GM23248 (cell line): ENCODE data around the gene SF3B4. TPM values are rescaled to one million over a fixed set of nuclear protein-coding genes. Genes with fewer than 3 reads are reported as not detected.

Source experiments
- DNase-seq: peaks from one replicate; pipeline ENCODE4 v3.0.0-alpha.2; 2015
- H2AFZ ChIP-seq: fragments of 200-600 bp; sonication (generic); 2 replicates; pipeline ENCODE4 v1.6.1; 2016; ENCODE audit warnings: antibody characterized with exemption
- H3F3A ChIP-seq: fragments of 200-600 bp; sonication (generic); 2 replicates; pipeline ENCODE4 v1.6.1; 2016; ENCODE audit warnings: mild to moderate bottlenecking, antibody characterized with exemption, mixed run types; ENCODE audit not compliant: insufficient read depth
- H3K27ac ChIP-seq: fragments of 200-600 bp; sonication (generic); 2 replicates; pipeline ENCODE4 v1.5.1; 2016; ENCODE audit warnings: mild to moderate bottlenecking
- H3K27me3 ChIP-seq: fragments of 200-600 bp; sonication (generic); replicated peaks from 2 replicates; pipeline ENCODE4 v1.6.1; 2016; ENCODE audit warnings: mild to moderate bottlenecking; ENCODE audit not compliant: insufficient read depth
- H3K36me3 ChIP-seq: fragments of 200-600 bp; sonication (generic); 2 replicates; pipeline ENCODE4 v1.6.1; 2016; ENCODE audit warnings: low read depth, mild to moderate bottlenecking
- H3K4me1 ChIP-seq: fragments of 200-600 bp; sonication (generic); 2 replicates; pipeline ENCODE4 v1.6.1; 2016; ENCODE audit warnings: mild to moderate bottlenecking; ENCODE audit not compliant: insufficient read depth
- H3K4me2 ChIP-seq: fragments of 200-600 bp; sonication (generic); one replicate; pipeline ENCODE4 v1.6.1; 2016; ENCODE audit warnings: mild to moderate bottlenecking; ENCODE audit not compliant: unreplicated experiment
- H3K4me3 ChIP-seq: fragments of 200-600 bp; sonication (generic); 2 replicates; pipeline ENCODE4 v1.5.1; 2016; ENCODE audit warnings: mild to moderate bottlenecking
- H3K79me2 ChIP-seq: fragments of 200-600 bp; sonication (generic); 2 replicates; pipeline ENCODE4 v1.6.1; 2016; ENCODE audit warnings: mild to moderate bottlenecking; ENCODE audit not compliant: insufficient read depth
- H3K9ac ChIP-seq: fragments of 200-600 bp; sonication (generic); 2 replicates; pipeline ENCODE4 v1.6.1; 2016; ENCODE audit warnings: mild to moderate bottlenecking
- H3K9me2 ChIP-seq: fragments of 200-600 bp; sonication (generic); 2 replicates; pipeline ENCODE4 v1.6.1; 2016; ENCODE audit warnings: mixed run types, mild to moderate bottlenecking, moderate library complexity; ENCODE audit not compliant: insufficient read depth
- H3K9me3 ChIP-seq: fragments of 200-600 bp; sonication (generic); one replicate; pipeline ENCODE4 v1.6.1; 2017; ENCODE audit warnings: low read depth
- H4K20me1 ChIP-seq: fragments of 200-600 bp; sonication (generic); 2 replicates; pipeline ENCODE4 v1.6.0; 2016; ENCODE audit not compliant: insufficient read depth
- EZH2 ChIP-seq: fragments of 200-600 bp; sonication (generic); IDR thresholded peaks from 2 replicates; pipeline ENCODE4 v1.6.1; 2018; ENCODE audit warnings: antibody characterized with exemption, mild to moderate bottlenecking; ENCODE audit not compliant: insufficient read depth, poor library complexity, severe bottlenecking
- EZH2phosphoT487 ChIP-seq: fragments of 200-600 bp; sonication (generic); IDR thresholded peaks from 2 replicates; pipeline ENCODE4 v1.6.1; 2018; ENCODE audit warnings: antibody characterized with exemption, moderate library complexity, mild to moderate bottlenecking, low read depth; ENCODE audit not compliant: insufficient read depth
- WGBS, 2 experiments: methylation state at CpG; one replicate each; pipeline ENCODE4 v1.1.6; 2015 to 2017; ENCODE audit warnings: low lambda C conversion rate in 2 of 2, low coverage in 1 of 2; ENCODE audit errors: missing lambda C conversion rate in 2 of 2; 5-methylcytosine and 5-hydroxymethylcytosine counted together
- in situ Hi-C: fragments of 300-500 bp; cut with MboI; formaldehyde crosslinking; loops from 2 replicates; pipeline ENCODE4 v1.15.0; 2020
- polyA plus RNA-seq: library from polyadenylated mRNA; unstranded; fragments of >200 nt; fragmentation: Nextera tagmentation; extraction: Ambion mirVana; gene quantifications from 2 replicates; pipeline ENCODE4 v1.2.1, GENCODE V29; 2016
- total RNA-seq: library from RNA; depleted of rRNA; stranded (reverse); fragments of >200 nt; shearing (Covaris generic); gene quantifications from 2 replicates; pipeline ENCODE4 v1.2.3, GENCODE V29; 2014

SF3B4 gene
- total and polyA plus RNA-seq, 2 experiments from 2014 or later: 12.3 to 98.0 TPM

GRCh38 chr1:149917571-149918144 lies 9.9 kb downstream of the SF3B4 start, which contains the start of gene SV2A:
Gene SV2A (minus strand): TSS chr1:149917844. CDS start chr1:149913840, 4,004 bp downstream.
- in situ Hi-C loops: no loop called here

GRCh38 chr1:149916898-149917252 lies 10.7 kb downstream of the SF3B4 start:
- Histone ChIP-seq H3F3A (peaks cover 12% of the 10 kb centered on the region), H2AFZ (no peak overlapping the region; the same call in 1 of the 2 replicates), H3K36me3 (peaks cover 5% of the 10 kb centered on the region; the same call in 1 of the 2 replicates), H3K4me1 (no peaks in the 10 kb centered on the region), H3K79me2 (no peaks in the 10 kb centered on the region), H3K4me3 (no peak overlapping the region), H3K27ac (no peak overlapping the region), H3K9me2 (no peaks in the 10 kb centered on the region), H3K4me2 (no peak overlapping the region), H3K9me3 (no peaks in the 10 kb centered on the region), H3K27me3 (no peaks in the 10 kb centered on the region), H3K9ac (no peak overlapping the region), H4K20me1 (no peaks in the 10 kb centered on the region)
- in situ Hi-C loops: no loop called here
- TF ChIP-seq EZH2phosphoT487 (no peak), EZH2 (no peak)
- no peak for DNase-seq
- 14 to 25% methylated on average over 5 to 10 of the region's 10 CpGs for WGBS, 2 experiments

More at GRCh38 chr1:149917571-149918144, 9.9 kb downstream of the SF3B4 start, which contains the start of gene SV2A:
- 1 to 4% methylated on average over 12 to 22 of the region's 24 CpGs for WGBS, 2 experiments
- no peaks in the 10 kb centered on the region for H3K9me3 ChIP-seq
- no peak for TF ChIP-seq EZH2
- no peak within 1 kb of the TSS for H3K27ac ChIP-seq
- peak within 1 kb of the TSS; percentile 67 for H3K4me3 ChIP-seq
- no peaks in the 10 kb centered on the region for H3K79me2 ChIP-seq
- H3K4me2 ChIP-seq: peak within 1 kb of the TSS; percentile 71
- peaks cover 16% of the 10 kb centered on the region for H3F3A ChIP-seq
- H3K4me1 ChIP-seq: no peaks in the 10 kb centered on the region
- H3K27me3 ChIP-seq: no peaks in the 10 kb centered on the region
- H2AFZ ChIP-seq: peak within 1 kb of the TSS; percentile 79
- peaks cover 9% of the 10 kb centered on the region for H3K36me3 ChIP-seq
- H3K9me2 ChIP-seq: no peaks in the 10 kb centered on the region
- peak within 1 kb of the TSS; percentile 53 for H3K9ac ChIP-seq
- H4K20me1 ChIP-seq: no peaks in the 10 kb centered on the region
- peak; percentile 26 for DNase-seq

GRCh38 chr1:149916193-149916897 lies 11.3 kb downstream of the SF3B4 start:
- H3K79me2 ChIP-seq: no peaks in the 10 kb centered on the region
- H3K9me2 ChIP-seq: no peaks in the 10 kb centered on the region
- H3K9me3 ChIP-seq: no peaks in the 10 kb centered on the region
- 13 to 21% methylated on average over 9 of the region's 9 CpGs for WGBS, 2 experiments
- H2AFZ ChIP-seq: no peak overlapping the region
- no peaks in the 10 kb centered on the region for H3K27me3 ChIP-seq
- H3K4me1 ChIP-seq: no peaks in the 10 kb centered on the region
- in situ Hi-C loops: no loop called here
- H3K9ac ChIP-seq: no peak overlapping the region
- H3F3A ChIP-seq: peaks cover 7% of the 10 kb centered on the region; the same call in 1 of the 2 replicates
- H4K20me1 ChIP-seq: no peaks in the 10 kb centered on the region
- TF ChIP-seq EZH2phosphoT487: no peak
- H3K4me2 ChIP-seq: no peak overlapping the region
- DNase-seq: no peak
- no peaks in the 10 kb centered on the region for H3K36me3 ChIP-seq
- H3K4me3 ChIP-seq: no peak overlapping the region
- H3K27ac ChIP-seq: no peak overlapping the region

- Histone ChIP-seq H3K4me3 (no peak overlapping the region), H3K27ac (no peak overlapping the region), H3K36me3 (no peaks in the 10 kb centered on the region), H3K9ac (no peak overlapping the region), H3K9me3 (no peaks in the 10 kb centered on the region), H3K79me2 (no peaks in the 10 kb centered on the region), H4K20me1 (no peaks in the 10 kb centered on the region), H3K27me3 (no peaks in the 10 kb centered on the region), H3K4me2 (no peak overlapping the region), H2AFZ (no peak overlapping the region), H3K9me2 (no peaks in the 10 kb centered on the region), H3K4me1 (no peaks in the 10 kb centered on the region), H3F3A (peaks cover 6% of the 10 kb centered on the region; the same call in 1 of the 2 replicates)
- WGBS, 2 experiments: 77 to 81% methylated on average over 11 of the region's 11 CpGs
- TF ChIP-seq EZH2phosphoT487: no peak
- no peak for TF ChIP-seq EZH2
- in situ Hi-C loops: no loop called here
- DNase-seq: no peak
Observed at GRCh38 chr1:149915429-149916192, 12.0 kb downstream of the SF3B4 start.
